Measurements from ENCODE around the gene TLX1. TPM values are rescaled to one million over a fixed set of nuclear protein-coding genes. Genes with fewer than 3 reads are reported as not detected.

TLX1 gene
- total RNA-seq, 1 donor from 2014 or later, result not detected

- Histone ChIP-seq H3K4me1 (peaks cover 17% of the 10 kb centered on the region), H3K9me3 (no peaks in the 10 kb centered on the region), H3K27ac (no peak overlapping the region), H3K36me3 (no peaks in the 10 kb centered on the region), H3K27me3 (peaks cover 74% of the 10 kb centered on the region), H3K4me3 (peak overlapping the region; percentile 52)
- no peak for TF ChIP-seq CTCF (IDR thresholded peaks at IDR 0.05)
- DNase-seq (no peak), ATAC-seq (no peak)
- intact Hi-C loops (cut with DNase I), result no loop called here
Observed at GRCh38 chr10:101120520-101120883, 10.6 kb upstream of the TLX1 start.

- Histone ChIP-seq H3K36me3 (no peaks in the 10 kb centered on the region), H3K9me3 (no peaks in the 10 kb centered on the region), H3K4me3 (peak overlapping the region; percentile 52), H3K27me3 (peaks cover 76% of the 10 kb centered on the region), H3K27ac (no peak overlapping the region), H3K4me1 (peaks cover 17% of the 10 kb centered on the region)
- no peak for TF ChIP-seq CTCF (IDR thresholded peaks at IDR 0.05)
- intact Hi-C loops (cut with DNase I), result no loop called here
- DNase-seq, result no peak
- peak; percentile 43 for ATAC-seq
Observed at GRCh38 chr10:101120884-101121653, 10.0 kb upstream of the TLX1 start.

- DNase-seq (no peak), ATAC-seq (no peak)
- peak overlapping the region; percentile 52 for H3K4me3 ChIP-seq
- TF ChIP-seq CTCF (IDR thresholded peaks at IDR 0.05), result no peak
- H3K27me3 ChIP-seq, result peaks cover 76% of the 10 kb centered on the region
- no peaks in the 10 kb centered on the region for H3K9me3 ChIP-seq
- H3K4me1 ChIP-seq, result peaks cover 17% of the 10 kb centered on the region
- H3K36me3 ChIP-seq, result no peaks in the 10 kb centered on the region
- intact Hi-C loops (cut with DNase I), result no loop called here
- H3K27ac ChIP-seq, result no peak overlapping the region
Observed at GRCh38 chr10:101121654-101122031, 9.5 kb upstream of the TLX1 start.

DNA sequence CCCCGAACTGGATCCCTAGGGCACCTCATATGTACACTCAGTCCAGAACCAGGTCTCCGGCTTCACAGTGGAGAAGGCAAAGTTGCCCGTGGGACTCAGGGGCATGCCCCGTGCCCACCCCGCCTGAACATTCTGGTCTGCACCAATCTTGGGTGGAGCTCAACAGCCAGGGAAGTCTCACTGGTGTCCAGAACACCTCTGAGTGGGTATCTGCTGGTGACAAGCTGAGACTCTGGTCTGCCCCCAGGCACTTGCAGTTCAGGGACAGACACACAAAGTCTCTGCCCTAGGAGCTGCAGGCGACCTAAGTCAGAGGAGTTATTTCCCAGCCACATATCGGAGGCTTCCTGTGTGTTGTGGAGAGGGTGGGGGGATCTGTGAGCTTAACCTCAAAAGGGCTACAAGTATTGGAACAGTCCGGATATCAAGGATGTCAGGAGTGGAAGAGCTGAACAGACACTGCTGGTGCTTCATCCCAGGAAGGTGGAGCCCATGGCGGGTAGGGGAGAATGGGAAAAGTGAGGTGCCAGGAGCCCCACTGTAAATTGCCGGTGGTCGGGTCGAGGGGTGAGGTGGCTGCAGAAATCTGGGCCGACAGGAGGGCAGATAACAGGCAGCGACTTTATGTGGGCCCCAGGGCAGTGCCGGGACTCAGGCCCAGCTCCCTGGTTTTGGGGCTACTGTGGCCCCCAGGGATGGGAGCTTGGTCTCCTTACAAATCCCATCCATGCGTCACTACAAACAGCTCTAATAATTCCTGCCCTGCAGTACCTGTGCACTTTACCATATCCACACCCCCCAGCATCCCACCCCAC lies 8.6 kb upstream of the TLX1 start:
- no peaks in the 10 kb centered on the region for H3K9me3 ChIP-seq
- no peak overlapping the region for H3K27ac ChIP-seq
- TF ChIP-seq CTCF (IDR thresholded peaks at IDR 0.05), result no peak
- peaks cover 79% of the 10 kb centered on the region for H3K27me3 ChIP-seq
- intact Hi-C loops (cut with DNase I), result no loop called here
- ATAC-seq (no peak), DNase-seq (no peak)
- H3K36me3 ChIP-seq, result no peaks in the 10 kb centered on the region
- no peak overlapping the region for H3K4me3 ChIP-seq
- peaks cover 17% of the 10 kb centered on the region for H3K4me1 ChIP-seq

- H3K9me3 ChIP-seq, result no peaks in the 10 kb centered on the region
- no peak for TF ChIP-seq CTCF (IDR thresholded peaks at IDR 0.05)
- intact Hi-C loops (cut with DNase I), result no loop called here
- H3K4me3 ChIP-seq, result peak overlapping the region; percentile 26
- H3K4me1 ChIP-seq, result peaks cover 17% of the 10 kb centered on the region
- DNase-seq, result no peak
- peak; percentile 22 for ATAC-seq
- H3K27me3 ChIP-seq, result peaks cover 84% of the 10 kb centered on the region
- no peaks in the 10 kb centered on the region for H3K36me3 ChIP-seq
- no peak overlapping the region for H3K27ac ChIP-seq
Observed at GRCh38 chr10:101123085-101123814, 7.8 kb upstream of the TLX1 start.

Measured in upper lobe of right lung (tissue), 1 donor.